ENCODE results near the gene IFT122.

Gene IFT122

DNA sequence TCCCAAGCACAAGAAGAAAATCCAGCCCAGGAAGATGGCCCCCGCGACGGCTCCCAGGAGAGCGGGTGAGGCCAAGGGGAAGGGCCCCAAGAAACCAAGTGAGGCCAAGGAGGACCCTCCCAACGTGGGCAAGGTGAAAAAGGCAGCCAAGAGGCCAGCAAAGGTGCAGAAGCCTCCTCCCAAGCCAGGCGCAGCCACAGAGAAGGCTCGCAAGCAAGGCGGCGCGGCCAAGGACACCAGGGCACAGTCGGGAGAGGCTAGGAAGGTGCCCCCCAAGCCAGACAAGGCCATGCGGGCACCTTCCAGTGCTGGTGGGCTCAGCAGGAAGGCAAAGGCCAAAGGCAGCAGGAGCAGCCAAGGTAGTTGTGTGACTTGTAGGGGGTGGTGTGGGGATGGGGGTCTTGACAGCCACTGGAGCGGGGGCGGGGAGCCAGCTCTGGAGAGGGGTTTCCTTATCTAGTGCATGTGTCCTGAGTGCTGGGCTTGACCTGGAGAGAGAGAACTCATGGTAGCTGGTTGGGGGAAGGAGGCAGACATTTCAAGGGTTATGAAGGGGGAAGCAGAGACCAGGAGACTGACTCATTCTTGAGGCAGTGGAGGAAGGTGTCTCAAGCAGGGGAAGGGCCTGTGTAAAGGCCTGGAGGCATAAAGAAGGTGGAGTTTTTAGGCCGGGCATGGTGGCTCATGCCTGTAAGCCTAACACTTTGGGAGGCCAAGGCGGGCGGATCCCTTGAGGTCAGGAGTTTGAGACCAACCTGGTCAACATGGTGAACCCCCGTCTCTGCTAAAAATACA is 109.2 kb downstream of the IFT122 start:
- no peak overlapping the region for H4K8ac ChIP-seq (ENCODE audit: low read depth, low read length)
- no CpG with 5 or more reads among the region's 18 CpGs for WGBS (ENCODE audit: extremely low coverage, insufficient coverage, low lambda C conversion rate)
- no peak overlapping the region for H3K27ac ChIP-seq (ENCODE audit: low read depth, low read length)
- no peak overlapping the region for H2BK120ac ChIP-seq (ENCODE audit: low read depth, low read length)
- DNase-seq: peak; percentile 59
- no peak overlapping the region for H3K4me2 ChIP-seq (ENCODE audit: low read length)
- no peak overlapping the region for H3K4ac ChIP-seq (ENCODE audit: low read depth, low read length)
- no peak overlapping the region for H3K23ac ChIP-seq (ENCODE audit: low read length)
- no peaks in the 10 kb centered on the region for H3K36me3 ChIP-seq (ENCODE audit: control insufficient read depth, insufficient read depth, low read length)
- no peaks in the 10 kb centered on the region for H3K27me3 ChIP-seq (ENCODE audit: insufficient read depth, low read length, poor library complexity)
- no peak overlapping the region for H3K9ac ChIP-seq (ENCODE audit: low read length)
- no peak overlapping the region for H3K18ac ChIP-seq (ENCODE audit: low read length)
- H3K4me3 ChIP-seq (ENCODE audit: low read length): no peak overlapping the region
- H2BK5ac ChIP-seq (ENCODE audit: low read length): no peak overlapping the region
- peaks cover 8% of the 10 kb centered on the region for H3K4me1 ChIP-seq (ENCODE audit: control insufficient read depth, low read depth, low read length)
- no peak overlapping the region for H4K5ac ChIP-seq (ENCODE audit: low read length)
- no peaks in the 10 kb centered on the region for H3K79me1 ChIP-seq (ENCODE audit: low read length)
- H3K56ac ChIP-seq (ENCODE audit: low read length): peak overlapping the region; percentile 22
- no peaks in the 10 kb centered on the region for H3K79me2 ChIP-seq (ENCODE audit: control insufficient read depth, insufficient read depth, low read length)
- peak overlapping the region; percentile 5 for H2AK5ac ChIP-seq (ENCODE audit: low read length)
- H2BK15ac ChIP-seq (replicated peaks; ENCODE audit: low read depth): no peak overlapping the region

DNA sequence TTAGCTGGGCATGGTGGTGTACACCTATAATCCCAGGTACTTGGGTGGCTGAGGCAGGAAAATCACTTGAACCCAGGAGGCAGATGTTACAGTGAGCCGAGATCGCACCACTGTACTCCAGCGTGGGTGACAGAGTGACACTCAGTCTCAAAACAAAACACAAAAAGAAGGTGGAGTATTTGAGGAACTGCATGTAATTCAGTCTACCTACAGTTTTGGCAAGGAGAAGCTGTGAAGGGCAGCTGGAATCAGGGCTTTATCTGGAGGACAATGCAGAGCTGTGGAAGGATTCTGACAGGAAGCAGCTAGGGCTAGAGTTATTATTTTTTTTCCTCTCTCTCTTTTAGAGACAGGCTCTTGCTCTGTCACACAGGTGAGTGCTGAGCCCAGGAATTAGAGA is 109.8 kb downstream of the IFT122 start:
- Histone ChIP-seq H3K27ac (ENCODE audit: low read depth, low read length) (no peak overlapping the region), H3K79me2 (ENCODE audit: control insufficient read depth, insufficient read depth, low read length) (no peaks in the 10 kb centered on the region), H2BK5ac (ENCODE audit: low read length) (no peak overlapping the region), H4K5ac (ENCODE audit: low read length) (no peak overlapping the region), H3K9ac (ENCODE audit: low read length) (no peak overlapping the region), H3K27me3 (ENCODE audit: insufficient read depth, low read length, poor library complexity) (no peaks in the 10 kb centered on the region), H3K4ac (ENCODE audit: low read depth, low read length) (no peak overlapping the region), H3K4me3 (ENCODE audit: low read length) (no peak overlapping the region), H4K8ac (ENCODE audit: low read depth, low read length) (no peak overlapping the region), H3K4me1 (ENCODE audit: control insufficient read depth, low read depth, low read length) (peaks cover 8% of the 10 kb centered on the region), H3K23ac (ENCODE audit: low read length) (no peak overlapping the region), H2BK15ac (replicated peaks; ENCODE audit: low read depth) (no peak overlapping the region), H2BK120ac (ENCODE audit: low read depth, low read length) (no peak overlapping the region), H3K36me3 (ENCODE audit: control insufficient read depth, insufficient read depth, low read length) (no peaks in the 10 kb centered on the region), H3K18ac (ENCODE audit: low read length) (no peak overlapping the region), H3K56ac (ENCODE audit: low read length) (no peak overlapping the region), H3K79me1 (ENCODE audit: low read length) (no peaks in the 10 kb centered on the region), H3K4me2 (ENCODE audit: low read length) (no peak overlapping the region), H2AK5ac (ENCODE audit: low read length) (no peak overlapping the region)
- DNase-seq: no peak
- no CpG with 5 or more reads among the region's 3 CpGs for WGBS (ENCODE audit: extremely low coverage, insufficient coverage, low lambda C conversion rate)

DNA sequence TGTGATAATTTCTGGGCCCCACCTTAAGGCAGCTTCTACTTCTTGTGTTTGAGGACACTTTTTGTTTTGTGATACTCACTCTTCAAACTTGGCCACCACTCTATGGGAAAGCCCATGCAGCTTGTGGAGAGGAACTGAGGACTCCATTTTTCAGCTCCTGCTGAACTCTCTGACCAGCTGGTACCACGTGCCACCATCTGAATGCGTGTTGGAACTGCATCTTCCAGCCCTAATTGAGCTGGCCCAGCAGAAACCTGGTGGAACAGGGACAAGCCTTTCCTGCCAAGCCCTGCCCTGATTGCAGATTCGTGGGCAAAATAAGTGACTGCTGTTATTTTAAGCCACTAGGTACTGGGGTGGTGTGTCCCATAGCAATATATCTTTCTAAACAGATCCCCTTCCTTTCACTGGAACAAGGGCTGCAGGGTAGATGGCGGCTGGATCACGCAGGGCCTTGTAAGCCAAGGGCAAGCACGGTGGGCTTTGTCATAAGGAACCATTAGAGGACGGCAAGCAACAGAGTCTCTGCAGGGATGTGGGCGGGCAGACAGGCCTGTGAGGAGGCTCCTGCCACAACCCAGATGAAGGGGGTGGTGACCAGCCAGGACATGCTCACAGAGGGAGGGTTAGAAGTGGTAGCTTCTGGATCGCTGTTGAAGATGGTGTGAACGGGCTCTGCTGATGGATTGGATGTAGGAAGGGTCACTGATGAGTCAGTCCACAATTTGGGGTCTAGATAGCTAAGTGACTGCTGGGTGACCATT is 112.4 kb downstream of the IFT122 start:
- H3K18ac ChIP-seq (ENCODE audit: low read length): no peak overlapping the region
- no peak overlapping the region for H2BK15ac ChIP-seq (replicated peaks; ENCODE audit: low read depth)
- H2BK120ac ChIP-seq (ENCODE audit: low read depth, low read length): no peak overlapping the region
- H2AK5ac ChIP-seq (ENCODE audit: low read length): no peak overlapping the region
- H3K9ac ChIP-seq (ENCODE audit: low read length): no peak overlapping the region
- peak overlapping the region; percentile 38 for H3K56ac ChIP-seq (ENCODE audit: low read length)
- H3K79me2 ChIP-seq (ENCODE audit: control insufficient read depth, insufficient read depth, low read length): no peaks in the 10 kb centered on the region
- no peak overlapping the region for H4K8ac ChIP-seq (ENCODE audit: low read depth, low read length)
- no peak overlapping the region for H3K4me3 ChIP-seq (ENCODE audit: low read length)
- no peak overlapping the region for H4K5ac ChIP-seq (ENCODE audit: low read length)
- H3K4me1 ChIP-seq (ENCODE audit: control insufficient read depth, low read depth, low read length): peaks cover 8% of the 10 kb centered on the region
- DNase-seq: peak; percentile 79
- no peaks in the 10 kb centered on the region for H3K36me3 ChIP-seq (ENCODE audit: control insufficient read depth, insufficient read depth, low read length)
- H3K27me3 ChIP-seq (ENCODE audit: insufficient read depth, low read length, poor library complexity): no peaks in the 10 kb centered on the region
- no peak overlapping the region for H3K4ac ChIP-seq (ENCODE audit: low read depth, low read length)
- WGBS (ENCODE audit: extremely low coverage, insufficient coverage, low lambda C conversion rate): no CpG with 5 or more reads among the region's 10 CpGs
- no peak overlapping the region for H3K27ac ChIP-seq (ENCODE audit: low read depth, low read length)
- no peak overlapping the region for H2BK5ac ChIP-seq (ENCODE audit: low read length)
- no peak overlapping the region for H3K23ac ChIP-seq (ENCODE audit: low read length)
- no peak overlapping the region for H3K4me2 ChIP-seq (ENCODE audit: low read length)
- no peaks in the 10 kb centered on the region for H3K79me1 ChIP-seq (ENCODE audit: low read length)

DNA sequence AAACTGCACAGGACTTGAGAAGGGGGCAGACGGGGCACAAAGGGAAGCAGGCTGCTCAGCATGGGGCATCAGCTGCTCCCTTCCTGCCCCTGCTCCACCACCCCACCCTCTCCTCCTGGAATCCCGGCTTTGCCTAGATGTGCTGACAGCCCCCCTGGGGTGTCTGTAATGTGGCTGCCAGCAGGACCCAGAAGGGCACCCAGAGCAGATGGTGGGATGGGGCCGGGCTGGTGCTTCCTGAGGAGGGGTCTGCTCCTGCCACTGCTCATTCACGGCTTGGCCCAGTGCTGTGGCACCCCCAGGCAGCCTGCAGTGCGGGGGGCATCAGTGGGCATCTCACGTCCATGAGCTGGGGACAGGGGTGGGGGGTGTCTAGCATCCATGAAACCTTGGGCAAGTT is 113.1 kb downstream of the IFT122 start:
- Histone ChIP-seq H3K27ac (ENCODE audit: low read depth, low read length) (no peak overlapping the region), H3K4me3 (ENCODE audit: low read length) (no peak overlapping the region), H3K23ac (ENCODE audit: low read length) (no peak overlapping the region), H3K36me3 (ENCODE audit: control insufficient read depth, insufficient read depth, low read length) (no peaks in the 10 kb centered on the region), H2BK5ac (ENCODE audit: low read length) (no peak overlapping the region), H3K27me3 (ENCODE audit: insufficient read depth, low read length, poor library complexity) (no peaks in the 10 kb centered on the region), H2AK5ac (ENCODE audit: low read length) (no peak overlapping the region), H3K4me1 (ENCODE audit: control insufficient read depth, low read depth, low read length) (peaks cover 8% of the 10 kb centered on the region), H4K8ac (ENCODE audit: low read depth, low read length) (no peak overlapping the region), H3K4ac (ENCODE audit: low read depth, low read length) (no peak overlapping the region), H2BK120ac (ENCODE audit: low read depth, low read length) (no peak overlapping the region), H3K79me1 (ENCODE audit: low read length) (no peaks in the 10 kb centered on the region), H2BK15ac (replicated peaks; ENCODE audit: low read depth) (no peak overlapping the region), H3K4me2 (ENCODE audit: low read length) (no peak overlapping the region), H3K79me2 (ENCODE audit: control insufficient read depth, insufficient read depth, low read length) (no peaks in the 10 kb centered on the region), H4K5ac (ENCODE audit: low read length) (no peak overlapping the region), H3K56ac (ENCODE audit: low read length) (peak overlapping the region; percentile 12), H3K18ac (ENCODE audit: low read length) (no peak overlapping the region), H3K9ac (ENCODE audit: low read length) (no peak overlapping the region)
- no CpG with 5 or more reads among the region's 6 CpGs for WGBS (ENCODE audit: extremely low coverage, insufficient coverage, low lambda C conversion rate)
- no peak for DNase-seq

DNA sequence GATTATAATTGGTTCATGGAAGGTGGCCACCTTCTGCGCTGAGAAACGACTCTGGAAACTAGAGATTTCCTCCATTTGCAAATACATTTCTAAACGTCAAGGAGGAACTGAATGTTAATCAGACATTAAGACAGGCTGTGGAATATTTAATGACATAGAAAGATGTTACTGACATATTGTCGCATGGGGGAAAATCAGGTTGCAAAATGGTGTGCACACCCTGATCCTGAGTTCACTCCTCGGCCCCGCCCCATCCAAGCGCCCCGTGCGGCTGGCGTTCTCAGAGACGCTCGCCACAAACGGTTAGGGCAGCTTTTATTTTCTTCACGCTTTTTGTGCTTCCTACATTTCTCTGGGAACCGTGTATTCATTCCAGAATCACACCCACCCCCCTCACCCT is 113.7 kb downstream of the IFT122 start:
- no peak overlapping the region for H3K56ac ChIP-seq (ENCODE audit: low read length)
- no peak overlapping the region for H2BK120ac ChIP-seq (ENCODE audit: low read depth, low read length)
- H3K23ac ChIP-seq (ENCODE audit: low read length): no peak overlapping the region
- no peak overlapping the region for H3K4me3 ChIP-seq (ENCODE audit: low read length)
- no peak overlapping the region for H3K27ac ChIP-seq (ENCODE audit: low read depth, low read length)
- no peak overlapping the region for H4K5ac ChIP-seq (ENCODE audit: low read length)
- H3K18ac ChIP-seq (ENCODE audit: low read length): no peak overlapping the region
- H3K79me1 ChIP-seq (ENCODE audit: low read length): no peaks in the 10 kb centered on the region
- no peak overlapping the region for H3K4me2 ChIP-seq (ENCODE audit: low read length)
- H3K9ac ChIP-seq (ENCODE audit: low read length): no peak overlapping the region
- H3K79me2 ChIP-seq (ENCODE audit: control insufficient read depth, insufficient read depth, low read length): no peaks in the 10 kb centered on the region
- no peak overlapping the region for H3K4ac ChIP-seq (ENCODE audit: low read depth, low read length)
- no peak for DNase-seq
- no peak overlapping the region for H2BK15ac ChIP-seq (replicated peaks; ENCODE audit: low read depth)
- whole genome bisulfite sequencing (ENCODE audit: extremely low coverage, insufficient coverage, low lambda C conversion rate): no CpG with 5 or more reads among the region's 15 CpGs
- no peak overlapping the region for H2AK5ac ChIP-seq (ENCODE audit: low read length)
- no peaks in the 10 kb centered on the region for H3K36me3 ChIP-seq (ENCODE audit: control insufficient read depth, insufficient read depth, low read length)
- H4K8ac ChIP-seq (ENCODE audit: low read depth, low read length): no peak overlapping the region
- H3K4me1 ChIP-seq (ENCODE audit: control insufficient read depth, low read depth, low read length): peaks cover 8% of the 10 kb centered on the region
- no peaks in the 10 kb centered on the region for H3K27me3 ChIP-seq (ENCODE audit: insufficient read depth, low read length, poor library complexity)
- no peak overlapping the region for H2BK5ac ChIP-seq (ENCODE audit: low read length)

Measured in mesendoderm (in vitro differentiated cells).